Midbrain (tissue), 1 donor: Measurements from ENCODE around the gene ISG15.
"Not testable (repeated sequence)": the region's sequence is repeated elsewhere in the genome, so short reads cannot be mapped to it uniquely, and the experiment has no call there.

Experiments used
- DNase-seq: peaks from one replicate; lab custom pipeline; 2025; lab: John Stamatoyannopoulos, UW

The ISG15 gene

DNA sequence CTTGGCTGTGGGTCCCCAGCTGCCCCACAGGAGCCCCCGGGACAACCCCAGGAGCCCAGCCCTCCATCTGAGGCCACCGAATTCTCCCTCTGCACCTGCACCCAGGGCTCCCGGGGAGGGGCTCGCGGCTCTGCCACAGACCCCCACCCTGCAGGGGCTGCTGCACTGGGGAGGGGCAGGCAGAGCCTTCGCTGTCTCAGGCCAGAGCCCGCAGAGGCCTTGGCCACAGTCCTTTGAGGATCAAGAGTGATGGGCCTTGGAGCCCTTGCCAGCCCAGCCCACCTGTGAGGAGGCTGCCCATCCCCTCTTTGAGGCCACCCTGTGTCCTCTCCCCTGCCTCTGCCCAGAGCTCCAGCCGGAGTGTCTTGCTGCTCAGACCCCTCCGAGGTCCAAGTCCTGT is 37.9 kb upstream of the ISG15 start:
- DNase-seq, result no peak

GRCh38 chr1:975896-976683 is 37.2 kb upstream of the ISG15 start:
- no peak for DNase-seq

GRCh38 chr1:976791-977190 is 36.5 kb upstream of the ISG15 start:
- not testable (repeated sequence) for DNase-seq

- no peak for DNase-seq
These were observed 35.0 kb upstream of the ISG15 start for GRCh38 chr1:978069-978834.

- no peak for DNase-seq
These were observed 34.2 kb upstream of the ISG15 start for GRCh38 chr1:978835-979743.

DNA sequence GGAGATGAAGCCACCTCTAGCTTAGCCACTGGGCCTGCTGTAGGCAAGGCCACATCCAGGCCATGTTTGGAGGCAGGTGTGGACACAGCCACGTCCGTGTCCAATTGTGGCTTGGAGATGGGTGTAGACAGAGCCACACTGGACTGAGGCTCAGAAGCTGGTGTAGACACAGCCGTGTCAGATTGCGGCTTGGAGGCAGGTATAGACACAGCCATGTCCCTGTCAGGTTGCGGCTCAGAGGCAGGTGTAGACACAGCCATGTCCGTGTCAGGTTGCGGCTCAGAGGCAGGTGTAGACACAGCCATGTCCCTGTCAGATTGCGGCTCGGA is 33.6 kb upstream of the ISG15 start:
- DNase-seq, result no peak

DNA sequence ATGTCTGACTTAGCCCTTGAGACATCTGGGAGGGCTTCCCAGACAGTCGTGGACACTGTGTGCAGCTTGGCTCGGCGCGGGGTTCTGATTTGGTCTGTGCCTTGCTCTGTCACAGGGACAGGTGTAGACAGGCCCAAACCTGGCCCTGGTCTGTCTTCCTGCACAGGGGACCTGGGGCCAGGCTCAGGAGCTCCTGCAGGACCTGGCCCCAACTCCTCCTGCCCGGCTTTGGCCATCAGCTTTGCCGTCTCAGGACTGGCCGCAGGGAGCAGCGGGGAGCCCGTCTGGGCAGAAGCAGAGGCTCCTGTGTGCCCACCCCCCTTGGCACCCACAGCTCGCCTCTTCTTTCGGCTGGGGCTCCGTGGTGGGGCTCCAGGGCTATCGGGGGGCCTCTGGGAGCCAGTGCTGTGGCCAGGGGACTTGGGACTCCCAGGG is 33.1 kb upstream of the ISG15 start:
- no peak for DNase-seq

DNA sequence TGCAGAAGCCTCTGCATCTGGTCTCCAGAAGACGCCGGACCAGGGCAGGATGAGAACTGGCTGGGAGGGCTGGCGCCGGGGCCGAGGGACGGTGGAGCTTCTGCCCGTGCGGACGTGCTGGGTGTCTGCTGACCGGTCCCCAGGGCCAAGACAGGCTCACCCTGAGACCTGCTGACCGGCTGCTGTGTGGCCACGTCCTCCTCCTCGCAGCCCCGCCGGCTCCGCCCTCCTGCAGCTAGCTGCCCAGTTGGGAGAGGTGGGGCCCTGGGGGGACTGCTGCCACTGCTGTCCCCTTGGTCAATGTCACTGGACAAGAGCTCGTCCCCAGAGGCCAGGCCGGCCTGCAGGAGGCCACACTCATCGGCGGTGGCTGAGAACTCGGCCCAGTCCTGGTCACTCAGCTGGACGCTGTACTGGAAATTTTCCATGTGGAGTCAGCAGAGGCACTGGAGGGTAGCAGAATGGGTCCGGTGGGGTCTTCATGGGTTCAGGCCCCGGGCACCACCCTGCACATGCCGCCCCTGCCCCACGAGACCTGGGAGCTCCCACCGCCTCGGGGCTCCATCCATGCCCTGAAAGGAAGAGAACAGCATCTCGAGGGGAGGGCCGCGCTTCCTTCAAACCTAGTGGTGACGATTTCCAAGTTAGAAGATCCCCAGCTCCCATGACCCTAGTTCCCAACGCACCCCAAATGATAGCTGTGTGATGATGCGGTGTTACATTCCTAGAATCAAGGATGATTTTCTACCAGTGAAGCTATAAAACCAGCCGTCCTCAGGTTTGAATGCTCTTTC is 32.5 kb upstream of the ISG15 start:
- no peak for DNase-seq

DNA sequence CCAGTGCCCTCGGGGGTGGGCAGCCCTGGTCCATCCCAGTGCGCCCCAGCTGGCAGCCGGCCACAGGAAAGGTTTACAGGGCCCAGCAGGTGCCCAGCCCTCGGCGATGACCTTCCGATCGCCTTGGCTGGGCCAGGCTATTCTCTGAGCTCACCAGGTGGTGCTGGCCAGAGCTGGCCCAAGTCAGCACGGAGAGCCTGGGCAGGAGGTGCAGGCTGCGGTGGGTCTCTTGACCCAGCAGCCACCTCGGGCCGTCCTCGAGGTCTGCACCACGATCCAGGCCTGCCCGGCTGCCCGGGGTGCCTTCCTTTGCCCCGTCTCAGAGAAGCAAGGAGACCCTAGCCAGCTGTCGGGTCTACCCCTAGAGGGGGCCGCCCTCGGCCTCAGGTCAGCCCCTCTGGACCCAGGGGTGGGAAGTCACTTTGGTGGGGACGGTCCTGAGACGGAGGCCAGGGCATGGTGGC is 31.8 kb upstream of the ISG15 start:
- DNase-seq, result no peak

GRCh38 chr1:981955-982558 is 31.2 kb upstream of the ISG15 start, which contains the start of gene PERM1:
Gene PERM1 (minus strand): TSS chr1:982093. CDS start chr1:981029, 1,064 bp downstream.
- no peak for DNase-seq

GRCh38 chr1:982765-983436 is 30.4 kb upstream of the ISG15 start:
- DNase-seq, result no peak

GRCh38 chr1:983798-984475 is 29.4 kb upstream of the ISG15 start:
- peak; percentile 16 for DNase-seq

GRCh38 chr1:984476-984814 is 28.9 kb upstream of the ISG15 start:
- no peak for DNase-seq

- no peak for DNase-seq
These were observed 28.2 kb upstream of the ISG15 start for GRCh38 chr1:985126-985525.

GRCh38 chr1:988061-988460 is 25.2 kb upstream of the ISG15 start:
- not testable (repeated sequence) for DNase-seq

- DNase-seq, result not testable (repeated sequence)
These were observed 22.0 kb upstream of the ISG15 start for GRCh38 chr1:991275-991674.

- DNase-seq, result no peak
These were observed 21.4 kb upstream of the ISG15 start for GRCh38 chr1:991895-992294.

GRCh38 chr1:992362-992761 is 20.9 kb upstream of the ISG15 start:
- no peak for DNase-seq

DNA sequence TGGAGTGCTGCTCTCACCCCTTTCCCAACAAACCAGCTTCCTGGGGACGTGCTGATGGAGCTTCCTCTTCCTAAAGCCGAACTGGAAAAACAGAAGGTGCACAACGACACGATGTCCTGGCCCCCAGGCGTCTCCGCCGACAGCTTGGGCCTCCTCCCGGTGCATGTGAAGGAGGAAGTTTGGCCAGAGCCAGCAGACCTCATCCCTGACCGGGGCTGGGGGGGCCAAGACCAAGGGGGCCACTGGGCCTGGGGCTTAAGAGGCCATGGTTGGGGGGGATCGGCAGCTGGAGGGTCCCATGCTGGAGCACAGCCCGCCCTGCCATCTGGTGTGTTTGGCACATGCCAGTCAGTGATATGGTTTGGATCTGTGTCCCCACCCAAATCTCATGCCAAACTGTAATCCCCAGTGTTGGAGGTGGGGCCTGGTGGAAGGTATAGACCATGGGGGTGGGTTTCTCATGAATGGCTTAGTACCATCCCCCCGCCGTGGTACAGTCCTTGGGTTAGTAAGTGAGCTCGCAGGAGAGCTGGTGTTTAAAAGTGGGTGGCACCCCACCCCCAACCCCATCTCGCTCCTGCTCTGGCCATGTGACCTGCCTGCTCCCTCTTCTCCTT is 19.8 kb upstream of the ISG15 start:
- no peak for DNase-seq
